Osteoblast (primary cell): Measurements from ENCODE around the gene PLSCR1. TPM values are rescaled to one million over a fixed set of nuclear protein-coding genes. Genes with fewer than 3 reads are reported as not detected.

ENCODE experiments used
- DNase-seq: peaks from one replicate; pipeline ENCODE4 v3.0.0; 2011; ENCODE audit warnings: low spot score, mixed read lengths; ENCODE audit not compliant: insufficient read length; ENCODE audit errors: missing footprints
- H2AFZ ChIP-seq: 2 replicates; pipeline ENCODE4 v1.6.0; 2011; ENCODE audit warnings: mild to moderate bottlenecking, low read length
- H3K27ac ChIP-seq: 2 replicates; pipeline ENCODE4 v1.5.1; 2011; ENCODE audit warnings: mild to moderate bottlenecking, low read depth, low read length, moderate library complexity
- H3K27me3 ChIP-seq: 2 replicates; pipeline ENCODE4 v1.6.0; 2012; ENCODE audit warnings: mild to moderate bottlenecking, control low read depth, inconsistent platforms, low read length, moderate library complexity; ENCODE audit not compliant: insufficient read depth
- H3K36me3 ChIP-seq: 2 replicates; pipeline ENCODE4 v1.5.1; 2011; ENCODE audit warnings: mild to moderate bottlenecking, low read length, control low read depth, moderate library complexity; ENCODE audit not compliant: insufficient read depth
- H3K4me1 ChIP-seq: 2 replicates; pipeline ENCODE4 v1.5.1; 2011; ENCODE audit warnings: mild to moderate bottlenecking, low read length, control low read depth, moderate library complexity; ENCODE audit not compliant: insufficient read depth
- H3K4me2 ChIP-seq: 2 replicates; pipeline ENCODE4 v1.6.0; 2011; ENCODE audit warnings: mild to moderate bottlenecking, low read length; ENCODE audit not compliant: insufficient read depth
- H3K4me3 ChIP-seq: fragments of 200-600 bp; sonication (generic); 3 replicates; pipeline ENCODE4 v1.5.1; 2012; ENCODE audit warnings: mild to moderate bottlenecking, low read length, inconsistent platforms; ENCODE audit not compliant: insufficient read depth
- H3K79me2 ChIP-seq: 2 replicates; pipeline ENCODE4 v1.6.0; 2012; ENCODE audit warnings: mild to moderate bottlenecking, low read length, control low read depth, inconsistent platforms; ENCODE audit not compliant: insufficient read depth
- H3K9me3 ChIP-seq: 2 replicates; pipeline ENCODE4 v1.5.1; 2011; ENCODE audit warnings: low read depth, low read length, control low read depth
- H4K20me1 ChIP-seq: 2 replicates; pipeline ENCODE4 v1.6.0; 2012; ENCODE audit warnings: mild to moderate bottlenecking, low read length, control low read depth; ENCODE audit not compliant: insufficient read depth
- CTCF ChIP-seq: IDR thresholded peaks from 2 replicates; pipeline ENCODE4 v1.5.1; 2011; ENCODE audit warnings: mild to moderate bottlenecking, low read depth, low read length, moderate library complexity; ENCODE audit errors: extremely low read depth
- total RNA-seq: library from RNA; depleted of rRNA; stranded (reverse); fragments of >200 nt; gene quantifications from 2 replicates; pipeline ENCODE4 v1.2.3, GENCODE V29; 2012

Gene PLSCR1
- total RNA-seq, 1 donor: 35.1 TPM

GRCh38 chr3:146504498-146505197 lies 39.8 kb downstream of the PLSCR1 start:
- H2AFZ ChIP-seq: no peak overlapping the region
- H3K27ac ChIP-seq: peak overlapping the region; percentile 88
- H3K4me1 ChIP-seq: peaks cover 38% of the 10 kb centered on the region
- no peak for TF ChIP-seq CTCF
- H3K27me3 ChIP-seq: no peaks in the 10 kb centered on the region
- no peaks in the 10 kb centered on the region for H3K9me3 ChIP-seq
- H4K20me1 ChIP-seq: no peaks in the 10 kb centered on the region
- no peak for DNase-seq
- H3K79me2 ChIP-seq: no peaks in the 10 kb centered on the region
- peak overlapping the region; percentile 69 for H3K4me2 ChIP-seq
- H3K36me3 ChIP-seq: no peaks in the 10 kb centered on the region
- no peak overlapping the region for H3K4me3 ChIP-seq

GRCh38 chr3:146503461-146504202 lies 40.8 kb downstream of the PLSCR1 start:
- Histone ChIP-seq H3K36me3 (no peaks in the 10 kb centered on the region), H3K27ac (peak overlapping the region; percentile 88)
- no peak for TF ChIP-seq CTCF

GRCh38 chr3:146502887-146503460 lies 41.4 kb downstream of the PLSCR1 start:
- H3K27ac ChIP-seq: peak overlapping the region; percentile 88
- H2AFZ ChIP-seq: no peak overlapping the region
- H3K4me3 ChIP-seq: no peak overlapping the region
- DNase-seq: no peak
- H4K20me1 ChIP-seq: no peaks in the 10 kb centered on the region
- no peaks in the 10 kb centered on the region for H3K9me3 ChIP-seq
- no peaks in the 10 kb centered on the region for H3K27me3 ChIP-seq
- H3K4me2 ChIP-seq: peak overlapping the region; percentile 69
- no peaks in the 10 kb centered on the region for H3K79me2 ChIP-seq
- no peak for TF ChIP-seq CTCF
- H3K36me3 ChIP-seq: no peaks in the 10 kb centered on the region
- peaks cover 38% of the 10 kb centered on the region for H3K4me1 ChIP-seq

More at GRCh38 chr3:146503461-146504202, 40.8 kb downstream of the PLSCR1 start:
- Histone ChIP-seq H4K20me1 (no peaks in the 10 kb centered on the region), H3K4me1 (peaks cover 38% of the 10 kb centered on the region), H3K79me2 (no peaks in the 10 kb centered on the region), H2AFZ (peak overlapping the region; percentile 13), H3K27me3 (no peaks in the 10 kb centered on the region), H3K4me3 (peak overlapping the region; percentile 10), H3K4me2 (peak overlapping the region; percentile 69), H3K9me3 (no peaks in the 10 kb centered on the region)
- peak; percentile 67 for DNase-seq

- no peak for TF ChIP-seq CTCF
- H3K4me3 ChIP-seq: no peak overlapping the region
- no peak overlapping the region for H3K4me2 ChIP-seq
- H4K20me1 ChIP-seq: no peaks in the 10 kb centered on the region
- no peak overlapping the region for H2AFZ ChIP-seq
- no peaks in the 10 kb centered on the region for H3K79me2 ChIP-seq
- H3K36me3 ChIP-seq: no peaks in the 10 kb centered on the region
- H3K27me3 ChIP-seq: no peaks in the 10 kb centered on the region
- DNase-seq: no peak
- H3K4me1 ChIP-seq: peaks cover 28% of the 10 kb centered on the region
- H3K27ac ChIP-seq: no peak overlapping the region
- H3K9me3 ChIP-seq: no peaks in the 10 kb centered on the region
Observed at GRCh38 chr3:146501752-146502151, 42.7 kb downstream of the PLSCR1 start.
